ENCODE results near the gene MOV10L1. TPM values are rescaled to one million over a fixed set of nuclear protein-coding genes. Genes with fewer than 3 reads are reported as not detected.
A peak's percentile ranks its signal among the peaks of the same experiment; 100 is the strongest.

MOV10L1 gene
- total and polyA plus RNA-seq, 9 donors = 0.94 to 6.3 (median 2.0) TPM

DNA sequence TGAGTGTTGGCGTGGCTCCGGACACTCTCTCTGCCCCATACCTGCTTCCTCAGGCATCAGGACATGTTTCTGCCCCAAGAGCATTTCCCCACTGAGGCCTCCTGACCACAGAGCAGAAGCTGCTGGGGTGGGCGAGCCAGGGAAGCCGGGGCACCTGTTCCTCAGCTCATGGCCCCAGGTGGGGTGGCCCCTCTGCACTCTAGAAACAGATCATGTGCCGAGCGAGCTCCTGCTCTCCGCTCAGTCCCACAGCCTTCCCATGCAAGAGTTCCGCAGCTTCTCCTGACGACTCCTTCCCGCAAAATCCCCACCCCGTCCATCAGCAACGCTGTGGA lies 58.3 kb downstream of the MOV10L1 start:
- no peak for TF ChIP-seq POLR2A (IDR thresholded peaks at IDR 0.05)
- 89 to 99% (median 96%) methylated on average over 12 of the region's 12 CpGs for WGBS, 3 donors
- Histone ChIP-seq H3K27ac (no peak overlapping the region), H3K27me3 (no peaks in the 10 kb centered on the region), H3K9me3 (no peaks in the 10 kb centered on the region), H3K4me1 (ENCODE audit: insufficient read depth) (no peaks in the 10 kb centered on the region), H3K36me3 (no peaks in the 10 kb centered on the region), H3K4me3 (no peak overlapping the region)
- no peak for DNase-seq
- intact Hi-C loops (cut with DNase I) = loop anchor here in 2 of 4 donors (5.0 to 10.0 kb wide), 2 partner anchors 57 to 69 kb away; partner anchors contain the start of gene SELENOO (in 1 of the 2)

DNA sequence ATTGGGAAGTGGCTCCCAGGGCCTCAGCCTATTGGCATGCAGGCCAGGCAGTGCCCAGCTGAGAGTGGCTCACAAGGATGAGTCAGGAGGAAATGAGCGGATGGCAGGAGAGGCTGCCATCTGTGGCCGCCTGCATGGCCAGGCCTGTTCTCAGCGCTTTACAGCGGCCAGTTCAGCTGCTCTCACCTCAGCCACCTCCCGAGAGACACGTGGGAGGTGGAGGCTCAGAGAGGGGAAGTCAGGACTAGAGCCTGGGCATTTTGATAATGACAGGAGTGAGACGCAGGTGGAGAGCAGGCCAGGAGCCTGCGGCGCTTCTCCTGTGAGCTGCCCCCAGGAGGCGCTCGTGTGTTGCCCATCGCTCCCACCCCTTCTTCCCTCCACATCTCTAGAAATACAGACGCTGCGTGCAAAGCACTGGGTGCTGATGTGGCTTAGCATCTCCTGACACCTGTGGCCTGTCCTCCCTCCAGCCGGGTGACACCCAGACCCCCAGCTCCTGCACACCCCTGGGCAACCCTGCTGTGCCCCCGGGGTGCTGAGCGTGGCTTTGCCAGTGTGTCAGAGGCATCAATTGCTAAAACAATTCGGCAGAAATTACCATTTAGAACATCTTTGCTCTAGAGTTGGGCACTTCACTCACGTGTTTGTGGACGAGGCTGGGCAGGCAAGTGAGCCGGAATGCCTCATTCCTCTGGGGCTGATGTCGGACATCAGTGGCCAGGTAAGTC lies 59.4 kb downstream of the MOV10L1 start:
- 74 to 77% (median 74%) methylated on average over 22 of the region's 22 CpGs for WGBS, 3 donors
- intact Hi-C loops (cut with DNase I) = loop anchor here in 2 of 4 donors (5.0 to 10.0 kb wide), 2 partner anchors 56 to 68 kb away; partner anchors contain the start of gene SELENOO (in 1 of the 2)
- TF ChIP-seq EP300 (IDR thresholded peaks at IDR 0.05) (no peak), POLR2A (IDR thresholded peaks at IDR 0.05) (no peak)
- TF ChIP-seq, protein P1, sequence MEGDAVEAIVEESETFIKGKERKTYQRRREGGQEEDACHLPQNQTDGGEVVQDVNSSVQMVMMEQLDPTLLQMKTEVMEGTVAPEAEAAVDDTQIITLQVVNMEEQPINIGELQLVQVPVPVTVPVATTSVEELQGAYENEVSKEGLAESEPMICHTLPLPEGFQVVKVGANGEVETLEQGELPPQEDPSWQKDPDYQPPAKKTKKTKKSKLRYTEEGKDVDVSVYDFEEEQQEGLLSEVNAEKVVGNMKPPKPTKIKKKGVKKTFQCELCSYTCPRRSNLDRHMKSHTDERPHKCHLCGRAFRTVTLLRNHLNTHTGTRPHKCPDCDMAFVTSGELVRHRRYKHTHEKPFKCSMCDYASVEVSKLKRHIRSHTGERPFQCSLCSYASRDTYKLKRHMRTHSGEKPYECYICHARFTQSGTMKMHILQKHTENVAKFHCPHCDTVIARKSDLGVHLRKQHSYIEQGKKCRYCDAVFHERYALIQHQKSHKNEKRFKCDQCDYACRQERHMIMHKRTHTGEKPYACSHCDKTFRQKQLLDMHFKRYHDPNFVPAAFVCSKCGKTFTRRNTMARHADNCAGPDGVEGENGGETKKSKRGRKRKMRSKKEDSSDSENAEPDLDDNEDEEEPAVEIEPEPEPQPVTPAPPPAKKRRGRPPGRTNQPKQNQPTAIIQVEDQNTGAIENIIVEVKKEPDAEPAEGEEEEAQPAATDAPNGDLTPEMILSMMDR (IDR thresholded peaks at IDR 0.05) = no peak

DNA sequence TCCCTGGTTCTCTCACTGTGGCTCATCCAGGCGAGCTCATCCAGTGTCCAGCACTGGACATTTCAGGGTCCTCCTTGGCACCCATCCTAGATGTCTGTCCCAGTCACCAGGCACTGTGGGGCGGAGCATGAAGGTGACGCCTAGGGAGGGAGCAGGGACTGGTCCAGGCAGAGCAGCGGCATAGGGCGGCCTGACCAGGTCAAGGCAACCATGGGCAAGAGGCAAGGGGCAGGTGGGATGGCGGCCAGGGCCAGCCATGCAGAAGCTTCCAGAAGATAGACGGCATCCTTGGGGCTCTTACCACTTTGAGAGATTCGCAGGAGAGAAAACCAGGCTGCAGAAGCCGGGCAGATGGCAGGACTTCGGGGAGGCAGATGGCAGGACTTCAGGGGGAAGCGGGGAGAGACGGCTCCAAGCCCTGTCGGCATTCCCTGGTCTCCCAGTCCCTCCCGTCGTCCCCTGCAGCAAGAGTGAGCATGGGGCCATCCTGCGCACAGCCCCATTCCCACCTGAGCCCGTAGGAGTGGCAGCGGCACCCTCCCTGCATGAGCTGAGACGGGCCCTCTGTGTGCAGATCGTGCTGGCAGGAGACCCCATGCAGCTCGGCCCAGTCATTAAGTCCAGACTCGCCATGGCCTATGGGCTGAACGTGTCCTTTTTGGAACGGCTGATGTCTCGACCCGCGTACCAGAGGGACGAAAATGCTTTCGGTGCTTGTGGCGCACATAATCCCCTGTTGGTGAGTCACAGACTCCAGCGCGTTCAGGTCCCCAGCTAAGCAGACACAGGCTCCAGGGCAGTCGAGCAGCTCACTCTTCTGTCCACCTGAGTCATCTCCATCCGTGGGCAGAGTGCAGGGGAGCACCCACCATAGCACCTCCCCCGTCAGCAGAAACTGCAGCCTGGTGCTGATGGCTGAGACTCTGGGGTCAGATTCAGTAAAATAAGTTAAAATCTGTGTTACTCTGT lies 60.6 kb downstream of the MOV10L1 start:
- DNase-seq = no peak
- Histone ChIP-seq H3K4me3 (no peak overlapping the region), H3K9me3 (no peaks in the 10 kb centered on the region), H3K27ac (no peak overlapping the region), H3K27me3 (no peaks in the 10 kb centered on the region), H3K36me3 (no peaks in the 10 kb centered on the region), H3K4me1 (ENCODE audit: insufficient read depth) (no peaks in the 10 kb centered on the region)
- TF ChIP-seq, protein P1 (IDR thresholded peaks at IDR 0.05) = no peak
- TF ChIP-seq POLR2A (IDR thresholded peaks at IDR 0.05) (no peak), EP300 (IDR thresholded peaks at IDR 0.05) (no peak)
- intact Hi-C loops (cut with DNase I) = loop anchor here in 1 of 4 donors (5.0 kb wide), 1 partner anchor 57 kb away; no protein-coding TSS in a partner anchor
- 90 to 92% (median 91%) methylated on average over 34 to 35 of the region's 35 CpGs for WGBS, 3 donors

More for the DNA sequence above, 59.4 kb downstream of the MOV10L1 start:
- no peak for DNase-seq
- Histone ChIP-seq H3K9me3 (no peaks in the 10 kb centered on the region), H3K36me3 (no peaks in the 10 kb centered on the region), H3K27me3 (no peaks in the 10 kb centered on the region), H3K27ac (no peak overlapping the region), H3K4me3 (no peak overlapping the region), H3K4me1 (ENCODE audit: insufficient read depth) (no peaks in the 10 kb centered on the region)

DNA sequence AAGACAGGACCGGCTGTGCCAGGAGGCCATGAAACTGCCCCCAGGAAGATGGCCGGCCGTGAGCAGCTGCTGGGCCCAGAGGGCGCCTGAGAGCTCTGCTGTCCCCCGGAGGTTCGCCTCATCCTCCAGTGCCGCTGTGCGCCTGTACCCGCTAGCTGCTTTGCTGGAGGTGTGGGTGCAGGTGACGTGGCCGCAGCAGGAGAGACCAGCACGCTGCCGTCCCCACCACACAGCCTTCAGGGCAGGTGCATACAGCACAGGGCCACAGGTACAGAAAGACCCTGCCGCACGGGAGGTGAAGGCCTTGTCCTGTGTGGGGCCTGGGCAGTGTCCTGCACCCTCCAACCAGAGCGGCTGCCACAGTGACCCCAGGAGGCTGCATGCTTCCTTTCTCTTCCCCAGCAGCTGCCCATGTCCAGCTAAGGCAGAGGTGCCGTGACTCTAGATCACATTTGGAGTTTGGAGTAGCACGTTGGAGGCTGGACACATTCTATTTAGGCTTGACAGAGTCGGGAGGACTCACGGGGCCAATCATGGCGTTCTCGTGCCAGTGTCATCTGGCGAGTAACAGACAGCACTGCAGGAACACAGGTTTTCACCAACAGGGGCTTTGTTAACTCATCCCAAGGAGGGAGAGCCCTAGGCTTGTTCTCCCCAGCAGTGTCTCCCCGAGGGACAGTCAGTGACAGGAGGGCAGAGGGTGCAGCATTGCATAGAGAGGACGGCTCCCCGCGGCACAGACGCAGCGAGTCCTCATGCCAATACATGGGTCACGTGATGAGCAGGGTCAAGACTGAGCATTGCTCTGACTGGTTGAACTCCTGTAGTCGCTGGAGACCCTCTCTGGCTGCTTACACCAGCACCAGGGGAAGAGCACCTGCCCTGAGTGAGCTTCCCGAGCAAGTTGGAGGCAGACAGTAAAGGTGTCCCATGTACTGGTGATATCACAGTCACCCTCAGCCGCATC lies 62.0 kb downstream of the MOV10L1 start:
- no peak overlapping the region for H3K27ac ChIP-seq
- DNase-seq = peak in 1 of 5 donors; percentile 25
- intact Hi-C loops (cut with DNase I) = loop anchor here in 2 of 4 donors (2.0 to 5.0 kb wide), 2 partner anchors 55 to 57 kb away; no protein-coding TSS in a partner anchor
- H3K27me3 ChIP-seq = no peaks in the 10 kb centered on the region
- H3K36me3 ChIP-seq = no peaks in the 10 kb centered on the region
- no peak overlapping the region for H3K4me3 ChIP-seq
- TF ChIP-seq, protein P1 (IDR thresholded peaks at IDR 0.05) = no peak
- TF ChIP-seq POLR2A (IDR thresholded peaks at IDR 0.05) (no peak), EP300 (IDR thresholded peaks at IDR 0.05) (no peak)
- WGBS, 3 donors = 75 to 83% (median 81%) methylated on average over 30 to 33 of the region's 33 CpGs
- H3K4me1 ChIP-seq (ENCODE audit: insufficient read depth) = no peaks in the 10 kb centered on the region
- H3K9me3 ChIP-seq = no peaks in the 10 kb centered on the region
